GM23338 (cell line): ENCODE measurements around the gene GSTP1.

Experiments used
- EZH2 ChIP-seq: fragments of 200-600 bp; sonication (generic); IDR thresholded peaks from one replicate; pipeline ENCODE4 v1.8.0; 2017; ENCODE audit warnings: antibody characterized with exemption, mild to moderate bottlenecking, low read depth; ENCODE audit not compliant: unreplicated experiment
- JUNB ChIP-seq: IDR thresholded peaks from one replicate; pipeline ENCODE4 v1.6.1; 2016; ENCODE audit warnings: antibody characterized with exemption; ENCODE audit not compliant: unreplicated experiment
- POLR2AphosphoS5 ChIP-seq: IDR thresholded peaks from 2 replicates; pipeline ENCODE4 v1.6.1; 2016; ENCODE audit warnings: antibody characterized with exemption, low read depth
- STAT1 ChIP-seq: IDR thresholded peaks from one replicate; pipeline ENCODE4 v1.6.1; 2016; ENCODE audit warnings: antibody characterized with exemption; ENCODE audit not compliant: unreplicated experiment
- ZNF114 ChIP-seq: fragments of 250-450 bp; sonication (Bioruptor Pico); IDR thresholded peaks from 2 replicates; pipeline ENCODE4 v1.5.0; 2020; ENCODE audit warnings: mild to moderate bottlenecking, moderate library complexity
- TF ChIP-seq, protein P1 (sequence below), 2 experiments: fragments of 200-600 bp in 1 of 2; sonication (generic) in 1 of 2; conservative IDR thresholded peaks; 2 replicates each; pipeline versions ENCODE4 v1.5.1 to v1.6.1; 2016 to 2017; ENCODE audit warnings: antibody characterized with exemption in 2 of 2, low read depth in 2 of 2, mild to moderate bottlenecking in 2 of 2, moderate library complexity in 1 of 2
- TF ChIP-seq, protein P2 (sequence below): IDR thresholded peaks from one replicate; pipeline ENCODE4 v1.6.1; 2018; ENCODE audit warnings: antibody characterized with exemption; ENCODE audit not compliant: unreplicated experiment

DNA sequence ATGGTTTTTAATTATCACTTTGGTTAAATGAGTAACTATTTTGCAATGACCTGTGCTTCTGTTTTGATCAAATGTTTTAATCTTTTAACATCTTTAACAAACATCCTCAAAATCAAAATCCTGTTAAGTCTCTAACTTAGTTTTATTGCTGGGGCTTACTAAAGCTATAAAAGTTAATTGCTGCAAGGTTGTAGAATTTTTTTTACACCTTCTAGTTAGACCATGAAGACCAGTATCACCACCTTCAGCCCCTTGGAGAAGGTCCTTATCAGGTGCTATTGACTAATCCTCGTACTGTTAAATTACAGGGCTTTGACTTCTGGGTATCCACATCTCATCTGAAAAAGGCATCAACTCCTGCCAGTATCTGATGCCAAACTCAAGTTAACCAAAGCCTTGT lies 48.1 kb upstream of the GSTP1 start:
- TF ChIP-seq, protein P1, sequence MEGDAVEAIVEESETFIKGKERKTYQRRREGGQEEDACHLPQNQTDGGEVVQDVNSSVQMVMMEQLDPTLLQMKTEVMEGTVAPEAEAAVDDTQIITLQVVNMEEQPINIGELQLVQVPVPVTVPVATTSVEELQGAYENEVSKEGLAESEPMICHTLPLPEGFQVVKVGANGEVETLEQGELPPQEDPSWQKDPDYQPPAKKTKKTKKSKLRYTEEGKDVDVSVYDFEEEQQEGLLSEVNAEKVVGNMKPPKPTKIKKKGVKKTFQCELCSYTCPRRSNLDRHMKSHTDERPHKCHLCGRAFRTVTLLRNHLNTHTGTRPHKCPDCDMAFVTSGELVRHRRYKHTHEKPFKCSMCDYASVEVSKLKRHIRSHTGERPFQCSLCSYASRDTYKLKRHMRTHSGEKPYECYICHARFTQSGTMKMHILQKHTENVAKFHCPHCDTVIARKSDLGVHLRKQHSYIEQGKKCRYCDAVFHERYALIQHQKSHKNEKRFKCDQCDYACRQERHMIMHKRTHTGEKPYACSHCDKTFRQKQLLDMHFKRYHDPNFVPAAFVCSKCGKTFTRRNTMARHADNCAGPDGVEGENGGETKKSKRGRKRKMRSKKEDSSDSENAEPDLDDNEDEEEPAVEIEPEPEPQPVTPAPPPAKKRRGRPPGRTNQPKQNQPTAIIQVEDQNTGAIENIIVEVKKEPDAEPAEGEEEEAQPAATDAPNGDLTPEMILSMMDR (conservative IDR thresholded peaks at IDR 0.05; ENCODE audit: low read depth in 2 of 2) = no peak
- no peak for TF ChIP-seq STAT1
- TF ChIP-seq POLR2AphosphoS5 = no peak
- TF ChIP-seq, protein P2, sequence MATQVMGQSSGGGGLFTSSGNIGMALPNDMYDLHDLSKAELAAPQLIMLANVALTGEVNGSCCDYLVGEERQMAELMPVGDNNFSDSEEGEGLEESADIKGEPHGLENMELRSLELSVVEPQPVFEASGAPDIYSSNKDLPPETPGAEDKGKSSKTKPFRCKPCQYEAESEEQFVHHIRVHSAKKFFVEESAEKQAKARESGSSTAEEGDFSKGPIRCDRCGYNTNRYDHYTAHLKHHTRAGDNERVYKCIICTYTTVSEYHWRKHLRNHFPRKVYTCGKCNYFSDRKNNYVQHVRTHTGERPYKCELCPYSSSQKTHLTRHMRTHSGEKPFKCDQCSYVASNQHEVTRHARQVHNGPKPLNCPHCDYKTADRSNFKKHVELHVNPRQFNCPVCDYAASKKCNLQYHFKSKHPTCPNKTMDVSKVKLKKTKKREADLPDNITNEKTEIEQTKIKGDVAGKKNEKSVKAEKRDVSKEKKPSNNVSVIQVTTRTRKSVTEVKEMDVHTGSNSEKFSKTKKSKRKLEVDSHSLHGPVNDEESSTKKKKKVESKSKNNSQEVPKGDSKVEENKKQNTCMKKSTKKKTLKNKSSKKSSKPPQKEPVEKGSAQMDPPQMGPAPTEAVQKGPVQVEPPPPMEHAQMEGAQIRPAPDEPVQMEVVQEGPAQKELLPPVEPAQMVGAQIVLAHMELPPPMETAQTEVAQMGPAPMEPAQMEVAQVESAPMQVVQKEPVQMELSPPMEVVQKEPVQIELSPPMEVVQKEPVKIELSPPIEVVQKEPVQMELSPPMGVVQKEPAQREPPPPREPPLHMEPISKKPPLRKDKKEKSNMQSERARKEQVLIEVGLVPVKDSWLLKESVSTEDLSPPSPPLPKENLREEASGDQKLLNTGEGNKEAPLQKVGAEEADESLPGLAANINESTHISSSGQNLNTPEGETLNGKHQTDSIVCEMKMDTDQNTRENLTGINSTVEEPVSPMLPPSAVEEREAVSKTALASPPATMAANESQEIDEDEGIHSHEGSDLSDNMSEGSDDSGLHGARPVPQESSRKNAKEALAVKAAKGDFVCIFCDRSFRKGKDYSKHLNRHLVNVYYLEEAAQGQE = no peak
- TF ChIP-seq JUNB = no peak
- TF ChIP-seq ZNF114 (CRISPR knock-in tag) = no peak
- no peak for TF ChIP-seq EZH2
